ENCODE results near the gene BEGAIN. TPM values are rescaled to one million over a fixed set of nuclear protein-coding genes. Genes with fewer than 3 reads are reported as not detected.

BEGAIN gene
- total RNA-seq, 2 donors from 2014 or later = 0.91 to 1.3 TPM

GRCh38 chr14:100580316-100581227 is 6.6 kb downstream of the BEGAIN start:
- TF ChIP-seq CTCF (conservative IDR thresholded peaks at IDR 0.05) = no peak
- Histone ChIP-seq H3K9me3 (ENCODE audit: control insufficient read depth, low read length) (no peaks in the 10 kb centered on the region), H3K4me1 (ENCODE audit: control insufficient read depth, insufficient read depth, low read length) (no peaks in the 10 kb centered on the region), H3K36me3 (ENCODE audit: control insufficient read depth, insufficient read depth, low read length) (no peaks in the 10 kb centered on the region), H3K9ac (ENCODE audit: extremely low read depth, low read length, poor library complexity, severe bottlenecking) (no peak overlapping the region), H3K4me3 (ENCODE audit: low read length) (no peak overlapping the region), H3K27ac (ENCODE audit: low read depth, low read length) (no peak overlapping the region), H3K27me3 (ENCODE audit: control insufficient read depth, insufficient read depth, low read length, poor library complexity, severe bottlenecking) (peaks cover 15% of the 10 kb centered on the region)
- Mint-ChIP-seq H3K27ac (no peak overlapping the region), H3K27me3 (ENCODE audit: insufficient read depth) (peaks cover 22% of the 10 kb centered on the region), H3K4me3 (no peak overlapping the region), H3K36me3 (ENCODE audit: low read depth) (no peaks in the 10 kb centered on the region), H3K9me3 (no peaks in the 10 kb centered on the region), H3K4me1 (no peaks in the 10 kb centered on the region)
- DNase-seq = peak; percentile 22
- WGBS, 2 experiments (ENCODE audit: insufficient coverage in 1 of 2, insufficient read length in 1 of 2) = 94 to 95% methylated on average over 8 to 14 of the region's 14 CpGs

GRCh38 chr14:100578552-100578951 is 8.7 kb downstream of the BEGAIN start:
- no peaks in the 10 kb centered on the region for H3K36me3 Mint-ChIP-seq (ENCODE audit: low read depth)
- TF ChIP-seq CTCF (conservative IDR thresholded peaks at IDR 0.05) = no peak
- H3K4me1 ChIP-seq (ENCODE audit: control insufficient read depth, insufficient read depth, low read length) = no peaks in the 10 kb centered on the region
- no peak overlapping the region for H3K27ac Mint-ChIP-seq
- H3K36me3 ChIP-seq (ENCODE audit: control insufficient read depth, insufficient read depth, low read length) = no peaks in the 10 kb centered on the region
- WGBS, 2 experiments (ENCODE audit: insufficient coverage in 1 of 2, insufficient read length in 1 of 2) = 94% methylated on average over 2 to 4 of the region's 4 CpGs
- DNase-seq = no peak
- H3K9me3 Mint-ChIP-seq = no peaks in the 10 kb centered on the region
- peaks cover 8% of the 10 kb centered on the region for H3K27me3 Mint-ChIP-seq (ENCODE audit: insufficient read depth)
- no peaks in the 10 kb centered on the region for H3K9me3 ChIP-seq (ENCODE audit: control insufficient read depth, low read length)
- H3K4me3 Mint-ChIP-seq = no peak overlapping the region
- no peak overlapping the region for H3K27ac ChIP-seq (ENCODE audit: low read depth, low read length)
- no peaks in the 10 kb centered on the region for H3K4me1 Mint-ChIP-seq
- peaks cover under 1% of the 10 kb centered on the region for H3K27me3 ChIP-seq (ENCODE audit: control insufficient read depth, insufficient read depth, low read length, poor library complexity, severe bottlenecking)
- no peak overlapping the region for H3K4me3 ChIP-seq (ENCODE audit: low read length)
- no peak overlapping the region for H3K9ac ChIP-seq (ENCODE audit: extremely low read depth, low read length, poor library complexity, severe bottlenecking)

- Mint-ChIP-seq H3K27me3 (ENCODE audit: insufficient read depth) (peaks cover 4% of the 10 kb centered on the region), H3K4me1 (no peaks in the 10 kb centered on the region), H3K36me3 (ENCODE audit: low read depth) (no peaks in the 10 kb centered on the region), H3K27ac (no peak overlapping the region), H3K4me3 (no peak overlapping the region), H3K9me3 (no peaks in the 10 kb centered on the region)
- Histone ChIP-seq H3K4me1 (ENCODE audit: control insufficient read depth, insufficient read depth, low read length) (no peaks in the 10 kb centered on the region), H3K9me3 (ENCODE audit: control insufficient read depth, low read length) (no peaks in the 10 kb centered on the region), H3K27me3 (ENCODE audit: control insufficient read depth, insufficient read depth, low read length, poor library complexity, severe bottlenecking) (no peaks in the 10 kb centered on the region), H3K9ac (ENCODE audit: extremely low read depth, low read length, poor library complexity, severe bottlenecking) (no peak overlapping the region), H3K4me3 (ENCODE audit: low read length) (no peak overlapping the region), H3K27ac (ENCODE audit: low read depth, low read length) (no peak overlapping the region), H3K36me3 (ENCODE audit: control insufficient read depth, insufficient read depth, low read length) (no peaks in the 10 kb centered on the region)
- DNase-seq = peak; percentile 31
- TF ChIP-seq CTCF (conservative IDR thresholded peaks at IDR 0.05) = no peak
- 94 to 100% methylated on average over 1 to 8 of the region's 8 CpGs for WGBS, 2 experiments (ENCODE audit: insufficient coverage in 1 of 2, insufficient read length in 1 of 2)
These were observed 9.2 kb downstream of the BEGAIN start for GRCh38 chr14:100577986-100578431.
